HAP-1 (cell line): ENCODE results near the gene PTH1R.

ENCODE experiments used
- DNase-seq, 2 experiments: peaks; one replicate each; pipeline ENCODE4 v3.0.0-alpha.2; 2016 to 2020; ENCODE audit warnings: low spot score in 2 of 2
- H3K27me3 ChIP-seq: fragments of 250-450 bp; sonication (Bioruptor Pico); 2 replicates; pipeline ENCODE4 v1.5.1; 2020; ENCODE audit warnings: low read depth, mild to moderate bottlenecking, moderate library complexity
- H3K36me3 ChIP-seq: fragments of 250-450 bp; sonication (Bioruptor Pico); replicated peaks from 2 replicates; pipeline ENCODE4 v1.5.1; 2020; ENCODE audit warnings: mild to moderate bottlenecking
- H3K4me1 ChIP-seq: fragments of 250-450 bp; sonication (Bioruptor Pico); 2 replicates; pipeline ENCODE4 v1.5.1; 2020; ENCODE audit warnings: mild to moderate bottlenecking
- H3K4me3 ChIP-seq: fragments of 250-450 bp; sonication (Bioruptor Pico); 2 replicates; pipeline ENCODE4 v1.5.1; 2020; ENCODE audit warnings: mild to moderate bottlenecking, moderate library complexity
- H3K9me3 ChIP-seq: fragments of 250-450 bp; sonication (Bioruptor Pico); 2 replicates; pipeline ENCODE4 v1.5.1; 2020; ENCODE audit warnings: mild to moderate bottlenecking, moderate library complexity
- in situ Hi-C: fragments of 300-500 bp; cut with MboI; formaldehyde crosslinking; loops from 3 replicates; pipeline ENCODE4 v1.14.3; 2020; ENCODE audit warnings: low sequenced_read_pairs, inconsistent platforms, mixed read lengths

The PTH1R gene

DNA sequence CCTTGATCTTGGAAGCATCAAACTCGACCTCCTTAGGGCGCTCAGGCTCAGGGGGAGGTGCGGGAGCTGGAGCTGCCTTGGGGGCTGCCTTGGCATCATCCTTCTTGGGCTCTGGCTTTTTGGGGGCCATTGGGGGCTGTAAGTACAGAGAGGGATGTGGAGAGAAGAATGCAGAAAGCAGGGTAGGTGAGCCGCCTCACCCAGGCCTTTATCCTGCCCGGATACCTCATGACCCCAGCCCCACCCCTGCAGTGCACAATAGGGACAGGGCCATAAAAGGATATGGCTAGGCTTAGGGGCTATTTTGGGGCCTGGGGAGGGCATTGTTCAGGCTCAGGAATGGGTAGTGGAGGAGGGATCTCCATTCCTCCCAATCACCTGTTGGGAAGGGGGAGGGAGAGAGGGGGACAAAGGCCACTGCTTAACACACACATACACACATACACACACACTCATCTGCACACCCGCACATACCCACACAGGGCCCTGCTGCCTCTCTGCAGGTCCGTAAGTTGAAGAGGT lies 14.2 kb upstream of the PTH1R start, which contains the start of gene MYL3:
Gene MYL3 (minus strand): TSS at position 184 of the 522 bp plus-strand sequence. CDS start 54 bp downstream, at position 130.
- Histone ChIP-seq H3K4me1 (no peaks in the 10 kb centered on the region), H3K36me3 (no peaks in the 10 kb centered on the region), H3K9me3 (no peaks in the 10 kb centered on the region), H3K4me3 (no peak within 1 kb of the TSS), H3K27me3 (no peaks in the 10 kb centered on the region)
- in situ Hi-C loops = no loop called here
- no peak for DNase-seq

DNA sequence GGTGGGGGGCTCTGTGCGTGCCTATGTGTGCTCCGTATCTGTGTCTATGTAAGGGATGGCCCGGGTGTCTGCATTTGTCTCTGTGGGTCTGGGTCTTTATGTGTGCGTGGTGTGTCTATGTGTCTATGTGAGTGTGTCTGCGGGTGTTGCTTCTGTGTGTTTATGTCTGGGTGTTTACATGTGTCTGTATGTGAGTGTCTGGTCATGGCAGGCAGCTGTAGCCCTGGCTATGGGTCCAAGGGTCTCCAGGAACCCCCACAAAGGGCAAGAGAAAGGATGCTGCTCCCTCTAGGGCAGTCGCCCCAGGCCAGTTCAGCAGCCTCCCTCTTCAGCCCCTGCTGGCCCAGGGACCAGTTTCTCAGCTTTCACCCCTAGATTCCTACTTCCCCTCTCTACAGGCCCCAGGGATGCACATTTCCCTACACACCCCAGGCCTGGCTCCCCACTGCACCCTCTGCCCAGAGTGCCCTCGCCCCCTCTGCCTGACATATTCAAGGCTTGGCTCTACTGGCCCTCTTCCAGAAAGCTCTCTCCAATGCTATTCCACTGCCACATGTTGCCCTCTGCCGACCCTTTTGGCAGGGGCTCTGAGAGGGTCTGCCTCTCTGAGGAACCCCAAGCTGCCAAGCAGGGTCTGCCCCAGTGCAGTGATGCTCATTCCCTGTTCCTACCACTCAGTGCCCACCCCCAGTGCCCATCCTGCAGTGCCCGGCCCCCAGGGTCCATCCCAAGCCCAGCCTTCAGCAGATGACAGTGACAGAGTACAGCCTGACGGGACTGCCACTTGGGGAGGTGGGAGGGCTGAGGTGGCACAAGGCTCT lies 13.2 kb upstream of the PTH1R start:
- DNase-seq = no peak
- H3K4me1 ChIP-seq = no peaks in the 10 kb centered on the region
- in situ Hi-C loops = no loop called here

DNA sequence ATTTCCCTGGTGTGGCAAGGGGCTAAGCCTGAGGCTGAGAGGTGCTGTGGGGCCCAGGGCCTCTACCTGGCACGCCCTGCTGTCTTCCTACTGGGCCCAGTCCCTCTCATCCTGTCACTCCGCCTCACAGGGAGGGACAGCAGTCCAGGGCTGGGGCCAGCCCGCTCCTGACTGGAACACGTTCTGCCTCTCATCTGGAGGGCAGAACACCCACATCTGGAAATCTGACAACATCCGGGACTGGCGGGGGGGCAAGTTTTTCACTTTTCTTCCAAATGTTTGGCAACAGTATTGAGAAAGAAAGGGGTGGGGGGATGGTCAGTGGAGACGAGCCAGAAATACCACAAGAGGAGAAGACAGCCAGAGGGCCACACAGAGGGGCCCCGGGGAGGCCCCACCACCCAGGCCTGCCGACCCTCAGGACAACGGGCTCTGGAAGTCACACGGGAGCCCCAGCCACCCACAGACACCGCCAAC lies 12.5 kb upstream of the PTH1R start:
- no peaks in the 10 kb centered on the region for H3K9me3 ChIP-seq
- no peaks in the 10 kb centered on the region for H3K4me1 ChIP-seq
- H3K27me3 ChIP-seq = no peaks in the 10 kb centered on the region
- no peak overlapping the region for H3K4me3 ChIP-seq
- no peak for DNase-seq
- H3K36me3 ChIP-seq = no peaks in the 10 kb centered on the region
- in situ Hi-C loops = no loop called here

More for the DNA sequence above, 13.2 kb upstream of the PTH1R start:
- Histone ChIP-seq H3K4me3 (no peak overlapping the region), H3K9me3 (no peaks in the 10 kb centered on the region), H3K27me3 (no peaks in the 10 kb centered on the region), H3K36me3 (no peaks in the 10 kb centered on the region)

DNA sequence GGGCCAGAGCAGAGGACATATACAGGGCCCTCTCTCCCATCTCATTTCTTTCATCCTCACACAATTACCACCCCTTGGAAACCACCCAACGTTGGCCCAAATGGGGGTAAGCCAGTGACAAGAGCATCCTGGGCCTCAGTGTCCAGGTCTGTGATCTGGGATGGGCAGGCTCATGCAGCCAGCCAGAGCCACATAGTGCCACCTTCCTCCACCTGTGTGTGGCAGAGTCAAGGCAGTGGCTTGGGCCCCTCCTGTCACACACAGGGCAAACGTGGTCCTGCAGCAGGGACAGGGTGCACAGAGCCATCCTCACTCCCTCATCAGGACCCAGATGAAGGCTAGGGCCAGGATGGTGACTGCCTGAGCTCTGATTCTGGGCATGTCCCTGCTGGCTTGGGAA lies 12.0 kb upstream of the PTH1R start:
- H3K4me3 ChIP-seq = no peak overlapping the region
- no peaks in the 10 kb centered on the region for H3K27me3 ChIP-seq
- no peaks in the 10 kb centered on the region for H3K9me3 ChIP-seq
- no peak for DNase-seq
- in situ Hi-C loops = no loop called here
- no peaks in the 10 kb centered on the region for H3K4me1 ChIP-seq
- H3K36me3 ChIP-seq = no peaks in the 10 kb centered on the region

DNA sequence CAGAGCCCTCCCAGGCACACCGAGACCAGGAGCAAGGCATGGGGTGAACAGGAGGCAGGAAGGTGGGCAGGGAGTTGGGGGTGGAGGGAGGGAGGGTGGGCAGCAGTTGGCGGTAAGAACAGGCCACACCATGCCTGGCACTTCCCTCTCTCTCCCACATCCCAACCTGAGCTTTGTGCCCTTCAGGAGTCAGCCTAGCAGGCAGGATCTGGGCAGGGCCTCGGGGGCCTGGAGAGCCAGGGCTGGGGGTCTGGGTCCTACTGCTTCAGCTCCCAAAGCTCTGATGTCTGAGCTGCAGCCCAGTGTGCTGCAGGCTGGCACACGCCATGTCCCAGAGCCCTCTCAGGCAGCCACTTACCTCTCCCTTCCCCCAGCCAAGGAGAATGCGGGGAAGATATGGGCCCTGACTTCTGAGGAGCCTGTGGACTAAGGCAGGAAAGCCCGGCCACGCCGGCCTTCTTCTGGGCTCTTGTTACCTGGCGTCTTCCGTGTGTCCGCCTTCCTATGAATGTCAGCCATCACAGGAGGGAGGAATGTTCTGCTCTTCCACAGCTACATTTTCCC lies 11.4 kb upstream of the PTH1R start:
- no peaks in the 10 kb centered on the region for H3K4me1 ChIP-seq
- in situ Hi-C loops = no loop called here
- no peaks in the 10 kb centered on the region for H3K9me3 ChIP-seq
- no peak overlapping the region for H3K4me3 ChIP-seq
- H3K27me3 ChIP-seq = no peaks in the 10 kb centered on the region
- DNase-seq = no peak
- no peaks in the 10 kb centered on the region for H3K36me3 ChIP-seq

DNA sequence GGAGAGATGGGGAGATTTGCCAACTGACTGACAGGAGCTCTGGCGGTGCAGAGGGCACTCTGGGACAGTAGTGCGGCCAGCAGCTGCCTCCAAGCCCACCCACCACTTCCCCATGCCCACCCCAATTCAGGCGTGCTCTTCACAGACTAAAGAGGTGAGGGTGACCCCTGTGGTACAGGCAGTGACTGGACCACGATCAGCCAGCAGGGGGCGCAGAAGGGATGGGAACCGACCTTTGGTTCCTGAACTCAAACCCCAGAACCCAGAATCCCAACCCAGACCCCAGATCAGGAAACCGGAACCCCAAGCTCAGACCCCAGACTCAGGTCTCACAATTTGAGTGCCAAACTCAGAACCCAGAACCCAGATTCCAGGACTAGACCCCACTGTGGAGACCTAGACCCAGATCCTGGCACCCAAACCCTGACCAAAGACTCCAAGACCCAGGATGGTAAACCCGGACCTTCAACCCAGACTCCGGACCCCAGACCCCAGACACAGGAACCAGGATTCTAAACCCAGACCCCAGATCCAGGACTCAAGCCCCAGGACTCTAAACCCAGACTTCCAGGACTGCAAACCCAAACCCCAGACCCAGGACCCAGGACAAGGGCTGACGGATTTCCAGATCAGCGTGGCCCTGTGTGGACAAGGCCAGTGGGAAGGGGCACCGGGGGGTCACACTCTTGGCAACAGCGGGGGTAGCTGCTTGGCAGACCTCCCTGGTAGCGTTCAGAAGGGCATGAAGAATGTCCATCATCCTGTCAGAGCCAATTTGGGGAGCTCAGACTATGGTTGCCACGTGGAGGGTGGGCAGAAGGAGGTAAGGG lies 10.6 kb upstream of the PTH1R start:
- DNase-seq = peak in 1 of 2 experiments; percentile 91
- H3K9me3 ChIP-seq = no peaks in the 10 kb centered on the region

DNA sequence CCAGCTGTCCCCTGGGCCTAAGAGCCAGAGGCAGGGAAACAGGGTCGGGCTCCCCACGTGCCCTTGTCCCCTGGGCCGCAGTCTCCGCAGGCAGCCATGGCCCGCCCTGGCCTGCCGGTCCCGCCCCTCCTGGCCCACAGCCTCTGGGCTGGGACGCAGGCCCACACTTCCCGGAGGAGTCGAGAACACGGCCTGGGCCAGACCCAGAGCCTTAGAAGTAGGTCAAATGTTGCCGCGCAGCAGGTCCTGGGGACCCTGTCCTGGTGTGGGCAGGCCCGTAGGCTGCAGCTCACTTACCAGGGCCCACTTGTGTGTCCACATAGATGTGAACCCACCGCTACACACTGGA lies 10.0 kb upstream of the PTH1R start:
- H3K4me3 ChIP-seq = no peak overlapping the region
- H3K9me3 ChIP-seq = no peaks in the 10 kb centered on the region
- H3K36me3 ChIP-seq = no peaks in the 10 kb centered on the region
- DNase-seq = no peak
- no peaks in the 10 kb centered on the region for H3K27me3 ChIP-seq
- in situ Hi-C loops = no loop called here
- H3K4me1 ChIP-seq = no peaks in the 10 kb centered on the region

More for the DNA sequence above, 10.6 kb upstream of the PTH1R start:
- no peak overlapping the region for H3K4me3 ChIP-seq
- H3K27me3 ChIP-seq = no peaks in the 10 kb centered on the region
- no peaks in the 10 kb centered on the region for H3K36me3 ChIP-seq
- no peaks in the 10 kb centered on the region for H3K4me1 ChIP-seq
- in situ Hi-C loops = no loop called here

DNA sequence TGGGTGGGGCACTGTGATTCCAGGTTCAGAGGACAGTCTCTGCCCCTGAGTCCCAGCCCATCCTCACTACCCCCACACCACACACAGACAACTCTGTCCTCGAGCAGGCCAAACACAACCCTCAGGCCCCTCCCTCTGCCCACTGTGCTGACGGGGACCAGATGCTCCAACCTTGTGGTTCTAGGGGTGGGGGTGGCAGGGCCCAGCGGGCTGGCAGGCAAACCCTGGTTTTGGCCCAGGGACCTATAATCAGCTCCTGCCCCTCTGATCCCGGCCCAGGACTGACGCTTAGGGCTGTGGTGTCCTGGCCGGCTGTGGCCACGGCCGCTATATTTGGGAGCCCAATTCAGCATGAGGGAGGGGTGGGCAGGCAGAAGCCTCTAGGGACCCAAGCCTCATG lies 9.2 kb upstream of the PTH1R start:
- Histone ChIP-seq H3K27me3 (no peaks in the 10 kb centered on the region), H3K36me3 (no peaks in the 10 kb centered on the region), H3K4me1 (no peaks in the 10 kb centered on the region), H3K9me3 (no peaks in the 10 kb centered on the region), H3K4me3 (no peak overlapping the region)
- in situ Hi-C loops = no loop called here
- DNase-seq = no peak

DNA sequence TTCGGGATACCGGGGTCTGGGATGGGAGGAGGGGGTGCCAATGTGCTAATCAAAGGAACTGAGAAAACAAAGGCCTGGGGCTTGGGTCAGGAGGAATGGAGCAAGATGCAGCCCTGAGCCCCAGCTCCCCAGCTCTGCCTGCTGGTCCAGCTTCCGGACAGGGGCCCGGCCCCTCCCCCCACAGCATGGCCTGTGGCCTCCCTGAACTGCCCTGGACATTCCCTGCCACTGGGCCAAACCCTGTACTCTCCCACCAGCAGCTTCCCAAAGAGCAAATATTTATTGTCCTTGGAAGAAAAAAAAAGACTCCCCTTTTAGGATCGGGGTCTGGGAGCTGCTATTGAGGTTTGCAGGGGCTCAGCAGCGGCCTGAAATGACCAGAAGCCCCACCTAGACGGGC lies 8.6 kb upstream of the PTH1R start:
- in situ Hi-C loops = no loop called here
- DNase-seq = no peak
- H3K9me3 ChIP-seq = no peaks in the 10 kb centered on the region
- no peaks in the 10 kb centered on the region for H3K4me1 ChIP-seq
- H3K36me3 ChIP-seq = no peaks in the 10 kb centered on the region
- no peaks in the 10 kb centered on the region for H3K27me3 ChIP-seq
- H3K4me3 ChIP-seq = no peak overlapping the region

DNA sequence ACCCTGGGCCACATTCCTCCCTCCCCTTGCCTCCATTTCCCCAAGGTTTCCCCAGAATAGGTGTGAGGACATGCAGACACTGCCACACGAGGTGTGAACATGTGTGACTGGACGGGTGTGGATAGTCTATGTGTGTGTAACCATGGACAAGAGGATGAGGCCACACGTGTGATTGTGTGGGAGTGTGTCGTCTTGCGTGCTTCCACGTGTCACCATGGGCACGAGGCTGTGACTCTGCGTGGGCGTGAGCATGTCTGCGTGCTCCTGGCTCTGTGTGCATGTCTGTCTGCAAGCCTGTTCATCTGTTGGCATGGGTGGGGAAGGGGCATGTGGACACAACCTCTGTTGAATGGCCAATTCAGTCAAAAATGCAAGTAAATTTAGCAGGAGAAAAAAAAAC lies 8.1 kb upstream of the PTH1R start:
- Histone ChIP-seq H3K9me3 (no peaks in the 10 kb centered on the region), H3K4me3 (no peak overlapping the region), H3K27me3 (no peaks in the 10 kb centered on the region), H3K36me3 (no peaks in the 10 kb centered on the region), H3K4me1 (no peaks in the 10 kb centered on the region)
- in situ Hi-C loops = no loop called here
- DNase-seq = no peak

DNA sequence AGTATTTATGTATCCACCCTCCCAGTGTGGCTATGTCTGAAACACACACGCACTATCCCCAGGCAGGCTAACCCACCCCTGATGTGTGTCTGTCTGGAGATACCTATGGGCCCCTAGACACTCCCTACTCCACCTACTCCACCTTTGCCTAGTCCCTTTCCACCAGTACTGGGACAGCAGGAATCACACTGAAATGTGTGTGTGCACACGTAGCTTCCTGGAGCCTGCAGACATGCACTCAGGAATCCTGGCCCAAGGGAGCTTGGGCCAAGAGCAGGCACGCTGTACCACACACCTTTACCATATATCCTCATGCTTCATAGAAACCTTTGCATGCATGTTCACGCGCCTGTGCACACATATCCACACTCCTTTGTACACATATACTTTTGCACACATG lies 6.9 kb upstream of the PTH1R start:
- in situ Hi-C loops = no loop called here
- no peaks in the 10 kb centered on the region for H3K9me3 ChIP-seq
- no peaks in the 10 kb centered on the region for H3K27me3 ChIP-seq
- H3K4me3 ChIP-seq = no peak overlapping the region
- no peaks in the 10 kb centered on the region for H3K36me3 ChIP-seq
- H3K4me1 ChIP-seq = no peaks in the 10 kb centered on the region
- DNase-seq = no peak

DNA sequence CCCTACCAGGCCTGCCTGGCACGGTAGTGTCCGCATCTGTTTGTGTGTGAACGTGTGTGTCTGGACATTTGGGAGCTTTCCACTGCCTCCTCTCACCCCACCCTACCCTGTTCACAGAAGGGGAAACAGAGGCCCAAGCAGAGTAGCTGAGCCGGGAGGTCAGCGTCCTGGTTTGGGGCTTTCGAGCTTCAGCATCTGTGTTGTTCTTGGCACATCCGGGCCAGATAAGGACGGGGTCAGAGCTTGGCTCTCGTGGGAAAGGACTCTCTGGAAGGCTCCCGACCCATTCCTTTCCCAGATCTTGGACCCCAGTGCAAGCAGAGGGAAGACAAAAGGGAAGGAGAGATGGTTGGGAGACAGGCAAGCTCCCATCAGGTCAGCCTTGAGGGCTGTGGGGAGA lies 6.3 kb upstream of the PTH1R start:
- H3K27me3 ChIP-seq = no peaks in the 10 kb centered on the region

DNA sequence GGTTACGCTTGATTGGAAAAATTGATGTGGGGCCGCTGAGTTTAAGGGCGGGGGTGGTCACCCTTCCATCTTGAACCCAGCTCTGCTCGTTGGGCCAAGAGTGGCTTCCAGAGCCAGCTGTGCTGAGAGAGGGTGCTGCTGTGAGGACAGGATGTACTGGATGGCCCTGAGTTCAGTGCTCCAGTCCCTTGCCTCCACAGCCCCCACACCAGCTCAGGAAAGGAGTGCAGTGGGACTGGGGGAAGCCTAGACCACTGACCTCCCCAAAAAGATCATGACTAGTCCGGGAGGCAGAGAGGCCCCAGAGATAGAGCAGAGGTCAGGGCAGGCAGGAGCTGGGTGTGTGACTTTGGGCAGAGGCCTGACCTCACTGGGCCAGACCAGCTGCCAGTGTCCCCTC lies 4.0 kb upstream of the PTH1R start:
- no peak for DNase-seq
- H3K27me3 ChIP-seq = no peaks in the 10 kb centered on the region
- no peaks in the 10 kb centered on the region for H3K36me3 ChIP-seq
- H3K9me3 ChIP-seq = no peaks in the 10 kb centered on the region
- no peak overlapping the region for H3K4me3 ChIP-seq
- in situ Hi-C loops = no loop called here
- H3K4me1 ChIP-seq = peaks cover 2% of the 10 kb centered on the region

More for the DNA sequence above, 6.3 kb upstream of the PTH1R start:
- Histone ChIP-seq H3K9me3 (no peaks in the 10 kb centered on the region), H3K4me3 (no peak overlapping the region), H3K36me3 (no peaks in the 10 kb centered on the region), H3K4me1 (no peaks in the 10 kb centered on the region)
- in situ Hi-C loops = no loop called here
- DNase-seq = no peak

DNA sequence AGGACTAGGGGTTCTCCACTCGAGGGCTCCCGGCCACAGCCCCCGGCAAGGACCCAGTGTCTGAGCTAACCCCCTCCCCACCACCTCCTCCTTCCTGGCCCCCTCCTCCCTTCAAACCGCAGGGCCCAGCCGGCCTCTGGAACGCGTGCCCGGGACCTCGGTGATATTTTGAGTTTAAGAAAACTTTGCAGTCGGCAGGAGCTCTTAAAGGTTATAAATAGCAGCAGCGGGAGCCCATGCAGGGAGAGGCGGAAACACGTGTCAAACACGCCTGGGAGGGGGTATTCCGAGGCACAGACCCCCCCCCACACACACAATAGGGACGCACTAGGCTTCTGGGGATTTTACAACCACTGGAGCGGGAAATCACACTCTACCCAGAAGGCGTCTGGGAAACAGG lies 3.1 kb upstream of the PTH1R start:
- H3K36me3 ChIP-seq = no peaks in the 10 kb centered on the region
- H3K27me3 ChIP-seq = no peaks in the 10 kb centered on the region
- in situ Hi-C loops = no loop called here
- H3K4me3 ChIP-seq = no peak overlapping the region
- H3K9me3 ChIP-seq = no peaks in the 10 kb centered on the region
- no peak for DNase-seq
- H3K4me1 ChIP-seq = peaks cover 10% of the 10 kb centered on the region
